Measurements from ENCODE around the gene AMPD3.

DNA sequence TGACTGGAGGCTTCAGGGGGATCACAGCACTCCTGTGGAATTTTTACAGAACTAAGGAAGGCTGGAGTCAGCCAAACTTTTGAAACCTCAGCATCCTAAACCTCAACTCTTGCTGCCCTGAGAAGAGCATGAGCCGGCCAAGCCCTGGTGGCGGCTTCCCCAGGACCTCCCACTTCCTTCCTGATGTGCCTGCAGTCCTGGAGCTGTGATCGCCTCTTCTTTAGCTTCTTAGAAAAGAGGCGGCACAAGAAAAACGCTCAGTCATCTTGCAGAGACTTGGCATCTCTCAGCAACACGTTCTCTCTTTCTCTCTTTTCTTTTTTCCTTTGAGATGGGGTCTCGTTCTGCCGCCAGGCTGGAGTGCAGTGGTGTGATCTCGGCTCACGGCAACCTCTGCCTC is 40.4 kb upstream of the AMPD3 start:
- TF ChIP-seq, protein P1, sequence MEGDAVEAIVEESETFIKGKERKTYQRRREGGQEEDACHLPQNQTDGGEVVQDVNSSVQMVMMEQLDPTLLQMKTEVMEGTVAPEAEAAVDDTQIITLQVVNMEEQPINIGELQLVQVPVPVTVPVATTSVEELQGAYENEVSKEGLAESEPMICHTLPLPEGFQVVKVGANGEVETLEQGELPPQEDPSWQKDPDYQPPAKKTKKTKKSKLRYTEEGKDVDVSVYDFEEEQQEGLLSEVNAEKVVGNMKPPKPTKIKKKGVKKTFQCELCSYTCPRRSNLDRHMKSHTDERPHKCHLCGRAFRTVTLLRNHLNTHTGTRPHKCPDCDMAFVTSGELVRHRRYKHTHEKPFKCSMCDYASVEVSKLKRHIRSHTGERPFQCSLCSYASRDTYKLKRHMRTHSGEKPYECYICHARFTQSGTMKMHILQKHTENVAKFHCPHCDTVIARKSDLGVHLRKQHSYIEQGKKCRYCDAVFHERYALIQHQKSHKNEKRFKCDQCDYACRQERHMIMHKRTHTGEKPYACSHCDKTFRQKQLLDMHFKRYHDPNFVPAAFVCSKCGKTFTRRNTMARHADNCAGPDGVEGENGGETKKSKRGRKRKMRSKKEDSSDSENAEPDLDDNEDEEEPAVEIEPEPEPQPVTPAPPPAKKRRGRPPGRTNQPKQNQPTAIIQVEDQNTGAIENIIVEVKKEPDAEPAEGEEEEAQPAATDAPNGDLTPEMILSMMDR (IDR thresholded peaks at IDR 0.05; ENCODE audit: low read length), result no peak
- no peak for TF ChIP-seq EZH2 (optimal IDR thresholded peaks at IDR 0.05; ENCODE audit: low read depth, low read length)

All from MM.1S (cell line).